Astrocyte (in vitro differentiated cells and primary cell): ENCODE measurements around the gene CEP131.

Source experiments
- CTCF ChIP-seq: IDR thresholded peaks from 2 replicates; pipeline ENCODE4 v1.5.1; 2011; ENCODE audit warnings: low read depth, mild to moderate bottlenecking, inconsistent platforms, low read length, moderate library complexity; ENCODE audit not compliant: insufficient read depth
- EZH2 ChIP-seq: IDR thresholded peaks from 2 replicates; pipeline ENCODE4 v1.6.1; 2012; ENCODE audit warnings: mild to moderate bottlenecking, low read length, inconsistent platforms; ENCODE audit not compliant: insufficient read depth

- TF ChIP-seq EZH2, result no peak
- TF ChIP-seq CTCF, result no peak
Observed at GRCh38 chr17:81242421-81243332, 19.9 kb upstream of the CEP131 start.
